HFF-Myc (cell line): ENCODE measurements around the gene PHPT1.

Experiments
- DNase-seq: peaks from one replicate; pipeline ENCODE4 v3.0.0-alpha.2; 2011; ENCODE audit warnings: low read depth; ENCODE audit errors: extremely low read depth
- H3K4me3 ChIP-seq: replicated peaks from 2 replicates; pipeline ENCODE4 v1.5.1; 2011; ENCODE audit warnings: low read depth, mild to moderate bottlenecking, control low read depth, low read length
- CTCF ChIP-seq: IDR thresholded peaks from 2 replicates; pipeline ENCODE4 v1.5.1; 2012; ENCODE audit warnings: mild to moderate bottlenecking, low read depth, low read length, control low read depth; ENCODE audit errors: missing control alignments

PHPT1 gene

GRCh38 chr9:136889858-136890257 lies 40.6 kb downstream of the PHPT1 start:
- no peak overlapping the region for H3K4me3 ChIP-seq
- no peak for TF ChIP-seq CTCF
- no peak for DNase-seq

GRCh38 chr9:136890661-136891060 lies 41.5 kb downstream of the PHPT1 start:
- no peak overlapping the region for H3K4me3 ChIP-seq
- TF ChIP-seq CTCF = no peak
- DNase-seq = no peak

GRCh38 chr9:136896027-136896426 lies 46.8 kb downstream of the PHPT1 start:
- no peak for DNase-seq
- TF ChIP-seq CTCF = no peak
- no peak overlapping the region for H3K4me3 ChIP-seq

GRCh38 chr9:136898483-136899100 lies 49.4 kb downstream of the PHPT1 start:
- no peak overlapping the region for H3K4me3 ChIP-seq
- no peak for TF ChIP-seq CTCF
- no peak for DNase-seq

- no peak for TF ChIP-seq CTCF
- no peak overlapping the region for H3K4me3 ChIP-seq
- DNase-seq = no peak
Measured at GRCh38 chr9:136899196-136899595, 50.0 kb downstream of the PHPT1 start.

GRCh38 chr9:136900556-136900955 lies 51.3 kb downstream of the PHPT1 start:
- no peak for DNase-seq
- H3K4me3 ChIP-seq = no peak overlapping the region
- no peak for TF ChIP-seq CTCF
